ENCODE measurements around the gene CNTNAP3B.
"Not testable (repeated sequence)": the region's sequence is repeated elsewhere in the genome, so short reads cannot be mapped to it uniquely, and the experiment has no call there.

Gene CNTNAP3B

DNA sequence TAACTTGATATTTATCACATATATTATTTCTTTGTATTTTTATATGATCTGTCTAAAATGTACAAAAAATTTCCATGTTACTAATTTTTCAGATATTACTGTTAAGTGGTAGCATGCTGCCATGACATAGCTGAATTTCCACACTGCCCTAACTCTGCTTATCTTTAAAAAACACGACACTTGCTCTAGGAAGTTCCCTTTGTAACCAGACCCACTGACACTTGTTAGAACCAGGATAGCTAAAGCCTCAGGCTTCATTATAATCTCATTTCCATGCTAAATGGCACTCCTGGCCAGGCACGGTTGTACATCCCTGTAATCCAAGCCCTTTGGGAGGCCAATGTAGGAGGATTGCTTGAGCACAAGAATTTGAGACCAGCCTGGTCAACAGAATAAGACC lies 273.8 kb downstream of the CNTNAP3B start:
- not testable (repeated sequence) for H3K36me3 ChIP-seq (ENCODE audit: low read length); H3K9me3 ChIP-seq (ENCODE audit: insufficient read depth, low read length); H4K20me1 ChIP-seq (ENCODE audit: low read depth, low read length); H3K9ac ChIP-seq (ENCODE audit: low read length); H3K9me2 ChIP-seq (replicated peaks; ENCODE audit: insufficient read depth, low read length); H2AFZ ChIP-seq (ENCODE audit: low read depth, low read length, severe bottlenecking); H3K27ac ChIP-seq (ENCODE audit: low read depth, low read length); H3K4me3 ChIP-seq (ENCODE audit: insufficient read depth, low read length, poor library complexity, severe bottlenecking); H3K27me3 ChIP-seq (ENCODE audit: low read length); H3K4me2 ChIP-seq (ENCODE audit: low read depth, low read length, poor library complexity, severe bottlenecking); H3K79me2 ChIP-seq (ENCODE audit: insufficient read depth, low read length); H3F3A ChIP-seq (ENCODE audit: insufficient read depth)

DNA sequence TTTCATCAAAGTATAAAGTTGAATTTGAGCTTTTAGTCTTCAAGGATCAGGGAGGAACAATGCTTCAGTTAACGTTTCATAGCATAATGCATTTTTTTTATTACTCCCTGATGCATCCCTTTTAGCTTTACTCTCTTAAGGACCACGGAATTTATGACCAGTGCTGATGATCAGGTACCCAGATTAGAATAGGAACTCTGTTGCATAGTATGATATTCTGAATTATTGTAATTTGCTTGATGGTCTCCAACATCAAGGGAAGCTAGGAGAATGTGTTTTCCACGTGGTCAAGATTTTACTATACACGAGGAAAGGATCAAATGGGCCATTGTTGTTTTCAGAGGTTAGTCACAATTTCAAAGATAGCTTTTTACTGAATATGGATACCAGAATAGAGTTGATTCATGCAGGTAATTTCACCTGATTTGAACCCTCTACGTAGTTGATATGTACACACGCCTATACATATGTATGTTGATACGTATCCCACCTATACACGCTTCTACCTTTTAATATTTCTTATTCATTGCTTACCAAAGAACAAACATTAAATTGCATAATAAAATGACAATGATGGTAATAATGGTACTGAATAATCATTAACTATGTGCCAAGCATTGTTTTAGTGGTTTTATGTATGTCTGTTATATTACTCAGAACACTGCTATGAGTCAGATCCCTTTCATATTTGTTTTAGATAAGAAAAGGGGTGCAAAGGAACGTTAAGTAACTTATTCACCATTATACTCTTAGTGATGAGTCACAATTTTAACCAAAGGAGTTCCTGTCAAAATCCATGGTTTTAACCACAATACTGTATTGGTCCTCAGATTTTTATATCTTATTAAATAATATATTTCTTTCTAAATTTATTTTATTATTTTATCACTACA lies 277.1 kb downstream of the CNTNAP3B start:
- not testable (repeated sequence) for H3K27ac ChIP-seq (ENCODE audit: low read depth, low read length); H4K20me1 ChIP-seq (ENCODE audit: low read depth, low read length); H3F3A ChIP-seq (ENCODE audit: insufficient read depth); H3K27me3 ChIP-seq (ENCODE audit: low read length); H3K9ac ChIP-seq (ENCODE audit: low read length); H3K36me3 ChIP-seq (ENCODE audit: low read length); H3K79me2 ChIP-seq (ENCODE audit: insufficient read depth, low read length); H3K4me2 ChIP-seq (ENCODE audit: low read depth, low read length, poor library complexity, severe bottlenecking); H3K9me3 ChIP-seq (ENCODE audit: insufficient read depth, low read length); H3K9me2 ChIP-seq (replicated peaks; ENCODE audit: insufficient read depth, low read length); H2AFZ ChIP-seq (ENCODE audit: low read depth, low read length, severe bottlenecking); H3K4me3 ChIP-seq (ENCODE audit: insufficient read depth, low read length, poor library complexity, severe bottlenecking)

GRCh38 chr9:41847829-41848228 lies 281.4 kb downstream of the CNTNAP3B start:
- H3K9ac ChIP-seq (ENCODE audit: low read length); H4K20me1 ChIP-seq (ENCODE audit: low read depth, low read length): not testable (repeated sequence)

More at GRCh38 chr9:41847829-41848228, 281.4 kb downstream of the CNTNAP3B start:
- H3K9me3 ChIP-seq (ENCODE audit: insufficient read depth, low read length); H3K27ac ChIP-seq (ENCODE audit: low read depth, low read length); H3K27me3 ChIP-seq (ENCODE audit: low read length); H2AFZ ChIP-seq (ENCODE audit: low read depth, low read length, severe bottlenecking); H3K36me3 ChIP-seq (ENCODE audit: low read length); H3K4me2 ChIP-seq (ENCODE audit: low read depth, low read length, poor library complexity, severe bottlenecking); H3F3A ChIP-seq (ENCODE audit: insufficient read depth); H3K79me2 ChIP-seq (ENCODE audit: insufficient read depth, low read length); H3K9me2 ChIP-seq (replicated peaks; ENCODE audit: insufficient read depth, low read length); H3K4me3 ChIP-seq (ENCODE audit: insufficient read depth, low read length, poor library complexity, severe bottlenecking): not testable (repeated sequence)

All from SU-DHL-6 (cell line).